ENCODE data around the gene CDKN1A. TPM values are rescaled to one million over a fixed set of nuclear protein-coding genes. Genes with fewer than 3 reads are reported as not detected.
A peak's percentile ranks its signal among the peaks of the same experiment; 100 is the strongest.
"Not testable (repeated sequence)": the region's sequence is repeated elsewhere in the genome, so short reads cannot be mapped to it uniquely, and the experiment has no call there.

CDKN1A gene
- total RNA-seq, 1 experiment from 2014 or later, result 25.8 TPM

DNA sequence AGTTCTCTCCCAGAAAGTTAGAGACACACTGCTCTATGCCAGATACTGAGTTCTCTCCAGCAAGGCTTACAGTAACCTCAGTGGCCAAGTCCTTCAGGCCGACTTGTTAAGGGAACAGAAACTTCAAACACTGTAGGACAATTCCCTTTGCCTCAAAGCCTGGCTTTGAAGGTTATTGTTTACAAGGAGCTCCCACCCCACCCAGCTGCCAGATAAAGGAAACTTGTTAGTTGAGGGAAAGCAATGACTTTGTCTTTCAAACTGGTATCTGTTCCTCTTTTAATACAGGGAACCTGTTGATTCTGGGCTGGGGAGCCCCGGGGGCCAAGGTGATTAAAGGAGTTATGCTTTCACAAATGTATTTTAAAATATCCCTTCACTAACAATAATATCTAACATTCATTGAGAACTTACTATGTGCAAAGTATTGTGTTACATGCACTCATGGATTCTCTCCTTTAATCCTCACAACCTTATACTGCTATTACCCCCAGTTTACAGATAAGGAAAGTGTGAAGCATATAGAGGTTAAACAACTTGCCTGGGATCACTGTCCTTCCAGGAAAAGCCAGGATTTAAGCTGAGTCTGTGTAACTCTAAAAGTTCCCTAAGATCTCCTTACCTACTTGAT, 27.6 kb upstream of the CDKN1A start:
- DNase-seq, result no peak

GRCh38 chr6:36651659-36652379, 26.7 kb upstream of the CDKN1A start:
- no peak overlapping the region for H3K4me3 ChIP-seq
- no peak for DNase-seq
- H3K36me3 ChIP-seq, result no peaks in the 10 kb centered on the region
- no peaks in the 10 kb centered on the region for H3K9me3 ChIP-seq
- no peaks in the 10 kb centered on the region for H3K27me3 ChIP-seq

More for the DNA sequence above, 27.6 kb upstream of the CDKN1A start:
- Histone ChIP-seq H3K4me3 (no peak overlapping the region), H3K27me3 (no peaks in the 10 kb centered on the region), H3K36me3 (no peaks in the 10 kb centered on the region), H3K9me3 (no peaks in the 10 kb centered on the region)

GRCh38 chr6:36654469-36654868, 24.0 kb upstream of the CDKN1A start:
- DNase-seq, H3K27me3 ChIP-seq, H3K9me3 ChIP-seq, H3K36me3 ChIP-seq, H3K4me3 ChIP-seq: not testable (repeated sequence)

DNA sequence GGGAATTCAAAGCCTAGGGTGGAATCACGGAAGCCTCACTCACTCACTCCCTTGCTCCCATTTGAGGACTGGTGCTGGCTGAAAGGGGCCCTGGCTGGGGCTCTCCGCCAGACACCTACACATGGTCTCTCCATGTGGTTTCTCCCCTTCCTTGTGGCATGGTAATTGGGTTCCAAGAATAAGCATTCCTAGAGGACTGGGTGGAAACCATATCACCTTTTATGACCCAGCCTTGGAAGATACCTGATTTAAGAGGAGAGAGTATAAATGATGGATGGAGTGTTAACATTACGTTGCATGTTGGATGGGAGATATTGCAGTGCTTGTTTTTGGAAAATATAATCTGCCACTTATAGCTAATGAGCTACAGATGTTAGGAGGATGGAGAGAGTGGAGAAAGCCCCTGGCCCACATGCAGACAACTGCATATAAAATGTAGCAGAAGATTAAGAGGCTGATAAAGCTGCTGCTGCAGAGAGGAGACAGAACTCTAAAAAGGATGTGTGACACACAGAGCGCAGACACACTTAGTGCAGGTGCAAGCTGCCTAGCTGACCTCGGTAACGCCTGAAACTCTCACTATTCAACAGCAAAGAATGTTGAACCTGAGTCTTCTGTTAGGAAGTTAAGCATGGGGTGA, 23.3 kb upstream of the CDKN1A start:
- H3K36me3 ChIP-seq, result no peaks in the 10 kb centered on the region
- no peaks in the 10 kb centered on the region for H3K27me3 ChIP-seq
- DNase-seq, result no peak
- H3K4me3 ChIP-seq, result no peak overlapping the region
- H3K9me3 ChIP-seq, result no peaks in the 10 kb centered on the region

DNA sequence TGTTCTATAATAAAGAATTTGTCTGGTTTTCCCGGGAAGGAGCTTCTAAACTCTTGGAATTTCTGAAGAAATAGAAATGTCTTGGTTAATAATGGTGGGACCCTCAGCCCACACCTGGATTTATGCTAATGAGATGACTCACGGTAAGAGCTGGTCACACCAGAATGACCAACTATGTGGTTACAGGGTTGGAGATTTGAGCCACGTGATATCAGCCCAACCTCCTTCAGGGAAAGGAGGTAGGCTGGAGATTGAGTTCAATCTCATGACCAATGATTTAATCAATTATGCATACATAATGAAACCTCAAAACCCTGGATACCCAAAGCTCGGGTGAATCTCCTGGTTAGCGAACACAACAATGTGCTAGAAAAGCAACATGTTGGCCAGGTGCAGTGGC, 22.1 kb upstream of the CDKN1A start:
- no peak for DNase-seq
- no peaks in the 10 kb centered on the region for H3K9me3 ChIP-seq

GRCh38 chr6:36657271-36657670, 21.2 kb upstream of the CDKN1A start:
- no peak for DNase-seq
- no peaks in the 10 kb centered on the region for H3K27me3 ChIP-seq

More for the DNA sequence above, 22.1 kb upstream of the CDKN1A start:
- H3K4me3 ChIP-seq, result no peak overlapping the region
- no peaks in the 10 kb centered on the region for H3K27me3 ChIP-seq
- H3K36me3 ChIP-seq, result no peaks in the 10 kb centered on the region

GRCh38 chr6:36657942-36658544, 20.5 kb upstream of the CDKN1A start:
- Histone ChIP-seq H3K4me3 (no peak overlapping the region), H3K9me3 (no peaks in the 10 kb centered on the region), H3K36me3 (no peaks in the 10 kb centered on the region), H3K27me3 (no peaks in the 10 kb centered on the region)
- DNase-seq, result no peak

More at GRCh38 chr6:36657271-36657670, 21.2 kb upstream of the CDKN1A start:
- no peak overlapping the region for H3K4me3 ChIP-seq
- no peaks in the 10 kb centered on the region for H3K36me3 ChIP-seq
- no peaks in the 10 kb centered on the region for H3K9me3 ChIP-seq

DNA sequence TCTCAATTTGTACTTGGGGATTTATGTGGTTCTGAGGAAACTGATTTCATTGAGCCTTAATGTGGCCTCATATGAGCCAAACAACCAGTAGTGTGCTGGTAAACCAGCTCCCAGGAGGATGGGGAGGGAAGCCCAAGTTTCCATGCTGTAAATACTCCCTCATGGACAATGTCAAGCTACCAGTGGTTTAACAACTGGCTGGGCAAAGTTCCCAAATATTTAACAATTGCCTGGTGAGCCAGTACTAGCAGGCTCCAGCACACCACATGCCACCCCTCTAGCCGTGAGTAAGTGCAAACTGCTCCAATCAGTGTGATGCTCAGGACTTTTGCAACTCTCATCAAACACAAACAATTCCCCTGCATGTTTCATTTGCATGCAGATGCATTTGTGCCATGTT, 19.2 kb upstream of the CDKN1A start:
- Histone ChIP-seq H3K9me3 (no peaks in the 10 kb centered on the region), H3K27me3 (no peaks in the 10 kb centered on the region), H3K4me3 (no peak overlapping the region), H3K36me3 (no peaks in the 10 kb centered on the region)
- DNase-seq, result peak; percentile 76

DNA sequence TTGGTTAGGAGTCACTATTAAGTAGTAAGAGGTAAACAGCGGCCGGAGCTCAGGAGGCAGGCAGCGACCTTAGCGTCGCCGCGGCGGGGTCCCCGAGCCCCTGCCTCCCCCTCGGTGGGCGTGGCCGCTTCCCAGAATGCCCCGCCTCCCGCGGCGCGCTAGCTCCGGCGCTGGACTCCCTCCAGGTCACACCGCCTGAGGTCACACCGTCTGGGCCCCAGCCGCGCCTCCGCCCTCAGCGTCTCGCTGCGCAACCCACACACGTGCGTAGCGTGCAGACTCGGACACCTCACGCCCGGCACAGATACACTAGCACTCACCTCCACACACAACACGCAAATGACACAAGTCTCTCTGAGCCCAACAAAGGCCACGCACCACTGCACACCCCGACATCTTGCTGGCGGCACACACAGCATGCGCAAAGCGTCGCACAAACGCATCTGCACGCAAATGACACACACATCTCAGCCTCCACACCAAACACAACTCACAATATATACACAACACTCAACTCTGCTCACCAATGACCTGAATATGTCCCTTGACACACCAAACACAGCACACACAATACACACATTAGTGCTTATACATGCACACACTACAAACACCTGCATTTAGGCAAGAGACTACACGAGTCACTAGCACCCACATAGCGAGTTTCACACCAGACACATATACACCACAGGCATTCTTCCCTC, 17.6 kb upstream of the CDKN1A start:
- DNase-seq, result no peak

GRCh38 chr6:36662380-36662779, 16.1 kb upstream of the CDKN1A start:
- no peak overlapping the region for H3K4me3 ChIP-seq
- H3K36me3 ChIP-seq, result no peaks in the 10 kb centered on the region
- no peaks in the 10 kb centered on the region for H3K9me3 ChIP-seq
- H3K27me3 ChIP-seq, result no peaks in the 10 kb centered on the region
- no peak for DNase-seq

More for the DNA sequence above, 17.6 kb upstream of the CDKN1A start:
- Histone ChIP-seq H3K4me3 (no peak overlapping the region), H3K36me3 (no peaks in the 10 kb centered on the region), H3K27me3 (no peaks in the 10 kb centered on the region), H3K9me3 (no peaks in the 10 kb centered on the region)

DNA sequence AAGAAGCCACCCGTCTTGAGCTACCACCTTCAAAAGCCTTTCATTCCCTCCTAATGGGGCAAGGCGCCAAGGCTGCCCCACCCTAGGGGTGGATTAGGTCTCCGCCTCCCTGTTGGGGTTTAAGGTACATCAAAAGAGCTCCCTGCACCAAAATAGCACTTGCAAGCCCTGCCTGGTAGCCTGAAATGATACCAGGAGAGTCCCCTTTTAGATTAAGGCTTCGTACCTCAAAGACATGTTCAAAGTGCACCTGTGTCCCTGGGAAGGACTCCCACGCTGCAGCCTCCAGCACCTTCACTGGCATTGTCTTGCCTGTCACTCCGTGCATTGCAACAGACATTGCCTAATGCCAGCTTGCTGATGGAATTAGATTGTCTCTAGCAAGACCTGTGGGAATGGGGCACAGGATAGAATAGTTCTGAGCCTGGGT, 15.7 kb upstream of the CDKN1A start:
- H3K36me3 ChIP-seq, result no peaks in the 10 kb centered on the region
- no peak for DNase-seq
- no peaks in the 10 kb centered on the region for H3K27me3 ChIP-seq
- H3K4me3 ChIP-seq, result no peak overlapping the region
- no peaks in the 10 kb centered on the region for H3K9me3 ChIP-seq

DNA sequence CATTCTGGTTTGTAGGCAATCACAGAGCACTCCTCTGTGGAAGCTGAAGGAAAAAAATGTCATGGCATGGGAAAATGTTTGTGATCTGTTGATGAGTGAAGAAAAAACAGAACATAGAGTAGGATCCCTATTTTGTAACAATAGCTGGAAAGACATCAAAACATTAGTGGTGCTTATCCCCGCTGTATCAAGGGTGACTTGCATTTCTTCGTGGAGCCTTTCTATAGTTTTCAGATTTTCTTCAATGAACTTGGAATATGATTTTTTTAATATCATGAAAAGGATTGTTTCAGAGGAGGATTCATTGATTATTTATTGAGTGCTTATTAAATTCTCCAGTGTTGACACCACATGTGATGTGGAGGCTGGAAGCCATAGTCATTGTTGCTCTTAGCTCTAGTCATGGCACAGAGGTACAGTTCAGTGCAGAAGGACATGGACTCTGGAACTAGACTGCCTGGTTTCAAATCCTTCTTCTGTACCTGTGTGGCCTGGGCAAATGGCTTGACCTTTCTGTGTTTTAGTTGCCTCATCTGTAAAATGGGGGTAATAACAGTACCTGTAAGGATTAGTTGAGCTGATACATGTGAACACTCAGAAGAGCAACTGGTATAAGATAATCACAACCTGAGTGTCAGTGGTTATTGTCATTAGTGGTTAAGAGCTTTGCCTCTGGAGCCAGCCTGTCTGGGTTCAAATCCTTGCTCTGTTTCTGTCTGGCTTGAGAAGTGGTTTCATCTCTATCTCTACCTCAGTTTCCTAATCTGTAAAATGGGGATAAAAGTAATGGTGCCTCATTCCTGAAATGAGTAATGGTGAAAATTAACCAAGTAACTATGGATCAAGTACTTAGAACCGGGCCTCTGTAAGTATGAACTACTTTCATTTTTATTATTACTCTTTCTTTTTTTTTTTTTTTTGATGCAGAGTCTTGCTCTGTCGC, 14.7 kb upstream of the CDKN1A start:
- H3K9me3 ChIP-seq, result no peaks in the 10 kb centered on the region
- no peak for DNase-seq

DNA sequence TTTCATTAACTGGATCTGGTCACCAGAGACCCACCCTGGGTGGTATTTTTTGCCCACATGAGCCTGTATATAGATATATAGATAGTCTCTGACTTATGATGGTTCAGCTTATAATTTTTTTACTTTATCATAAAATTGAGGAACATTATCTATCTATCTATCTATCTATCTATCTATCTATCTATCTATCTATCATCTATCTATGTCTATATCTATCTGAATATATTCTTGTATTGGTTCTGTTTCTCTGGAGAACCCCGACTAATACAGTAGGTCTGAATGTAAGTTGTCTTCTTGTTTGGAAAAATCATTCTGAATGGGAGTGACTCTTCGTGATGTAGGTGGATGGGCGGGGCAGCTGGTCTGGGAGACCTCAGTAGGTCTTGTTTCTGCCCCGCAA, 13.3 kb upstream of the CDKN1A start:
- no peak for DNase-seq
- no peaks in the 10 kb centered on the region for H3K36me3 ChIP-seq
- no peaks in the 10 kb centered on the region for H3K27me3 ChIP-seq
- no peaks in the 10 kb centered on the region for H3K9me3 ChIP-seq
- no peak overlapping the region for H3K4me3 ChIP-seq

More for the DNA sequence above, 14.7 kb upstream of the CDKN1A start:
- no peak overlapping the region for H3K4me3 ChIP-seq
- no peaks in the 10 kb centered on the region for H3K36me3 ChIP-seq
- no peaks in the 10 kb centered on the region for H3K27me3 ChIP-seq

GRCh38 chr6:36666287-36666686, 12.2 kb upstream of the CDKN1A start:
- H3K9me3 ChIP-seq, result no peaks in the 10 kb centered on the region
- no peak for DNase-seq
- H3K36me3 ChIP-seq, result no peaks in the 10 kb centered on the region
- H3K27me3 ChIP-seq, result no peaks in the 10 kb centered on the region
- no peak overlapping the region for H3K4me3 ChIP-seq

GRCh38 chr6:36666826-36667591, 11.5 kb upstream of the CDKN1A start:
- H3K27me3 ChIP-seq, result no peaks in the 10 kb centered on the region
- no peak overlapping the region for H3K4me3 ChIP-seq
- H3K9me3 ChIP-seq, result no peaks in the 10 kb centered on the region
- DNase-seq, result peak; percentile 98
- H3K36me3 ChIP-seq, result no peaks in the 10 kb centered on the region
